Neural cell (in vitro differentiated cells): ENCODE measurements around the gene EML6. TPM values are rescaled to one million over a fixed set of nuclear protein-coding genes. Genes with fewer than 3 reads are reported as not detected.

Source experiments
- H2AFZ ChIP-seq: fragments of 200-600, 300-800 bp; sonication (generic), shearing (Covaris generic); 2 replicates; pipeline ENCODE4 v1.6.0; 2014; ENCODE audit warnings: low read depth, mild to moderate bottlenecking, antibody characterized with exemption, low read length, moderate library complexity
- H3F3A ChIP-seq: fragments of 200-600 bp; shearing (Covaris generic); 2 replicates; pipeline ENCODE4 v1.6.1; 2016; ENCODE audit warnings: mild to moderate bottlenecking, moderate library complexity, mixed read lengths, antibody characterized with exemption, low read length; ENCODE audit not compliant: insufficient read depth, poor library complexity, severe bottlenecking
- H3K27ac ChIP-seq: fragments of 200-600, 300-800 bp; sonication (generic), shearing (Covaris generic); 2 replicates; pipeline ENCODE4 v1.5.1; 2014; ENCODE audit warnings: mild to moderate bottlenecking, low read length, moderate library complexity
- H3K27me3 ChIP-seq: fragments of 300-800, 200-600 bp; sonication (generic), shearing (Covaris generic); 2 replicates; pipeline ENCODE4 v1.6.0; 2014; ENCODE audit warnings: mild to moderate bottlenecking, low read depth, low read length, moderate library complexity; ENCODE audit not compliant: insufficient read depth
- H3K36me3 ChIP-seq: fragments of 300-800, 200-600 bp; sonication (generic), shearing (Covaris generic); 2 replicates; pipeline ENCODE4 v1.5.1; 2014; ENCODE audit warnings: mild to moderate bottlenecking, antibody characterized with exemption, low read length, moderate library complexity; ENCODE audit not compliant: insufficient read depth
- H3K4me2 ChIP-seq: fragments of 300-800, 200-600 bp; sonication (generic), shearing (Covaris generic); 2 replicates; pipeline ENCODE4 v1.6.0; 2014; ENCODE audit warnings: mild to moderate bottlenecking, low read length
- H3K4me3 ChIP-seq: fragments of 300-800, 200-600 bp; sonication (generic), shearing (Covaris generic); 2 replicates; pipeline ENCODE4 v1.5.1; 2014; ENCODE audit warnings: mild to moderate bottlenecking, low read length, moderate library complexity
- H3K79me2 ChIP-seq: fragments of 200-600 bp; shearing (Covaris generic); replicated peaks from 2 replicates; pipeline ENCODE4 v1.6.0; 2014; ENCODE audit warnings: mild to moderate bottlenecking, low read length, moderate library complexity; ENCODE audit not compliant: insufficient read depth
- H3K9ac ChIP-seq: fragments of 300-800, 200-600 bp; sonication (generic), shearing (Covaris generic); 2 replicates; pipeline ENCODE4 v1.6.1; 2016; ENCODE audit warnings: mild to moderate bottlenecking, low read length, mixed read lengths
- H3K9me2 ChIP-seq: fragments of 200-600 bp; shearing (Covaris generic); 2 replicates; pipeline ENCODE4 v1.6.1; 2016; ENCODE audit warnings: mild to moderate bottlenecking, low read length, mixed read lengths; ENCODE audit not compliant: insufficient read depth
- H3K9me3 ChIP-seq: fragments of 200-600, 300-800 bp; sonication (generic), shearing (Covaris generic); 2 replicates; pipeline ENCODE4 v1.6.1; 2016; ENCODE audit warnings: mild to moderate bottlenecking, mixed run types, low read length, moderate library complexity, mixed read lengths
- H4K20me1 ChIP-seq: fragments of 200-600 bp; shearing (Covaris generic); 2 replicates; pipeline ENCODE4 v1.6.1; 2016; ENCODE audit warnings: mild to moderate bottlenecking, mixed run types; ENCODE audit not compliant: insufficient read depth
- CTCF ChIP-seq: fragments of 450-650 bp; IDR thresholded peaks from 2 replicates; pipeline ENCODE4 v1.5.1; 2014; ENCODE audit warnings: antibody characterized with exemption, mild to moderate bottlenecking, moderate library complexity; ENCODE audit not compliant: poor library complexity, severe bottlenecking
- EP300 ChIP-seq: fragments of 450-650 bp; conservative IDR thresholded peaks from 2 replicates; pipeline ENCODE4 v1.6.1; 2014; ENCODE audit warnings: antibody characterized with exemption, mild to moderate bottlenecking, moderate library complexity; ENCODE audit not compliant: poor library complexity, severe bottlenecking
- EZH2 ChIP-seq: fragments of 200-600, 300-800 bp; shearing (Covaris generic), sonication (generic); IDR thresholded peaks from 2 replicates; pipeline ENCODE4 v1.6.1; 2014; ENCODE audit warnings: antibody characterized with exemption, low read length, borderline replicate concordance, mild to moderate bottlenecking; ENCODE audit not compliant: insufficient read depth, poor library complexity, severe bottlenecking
- MXI1 ChIP-seq: fragments of 450-650 bp; conservative IDR thresholded peaks from 2 replicates; pipeline ENCODE4 v1.6.1; 2014; ENCODE audit warnings: antibody characterized with exemption, mild to moderate bottlenecking; ENCODE audit not compliant: poor library complexity, severe bottlenecking
- POLR2AphosphoS5 ChIP-seq: IDR thresholded peaks from 2 replicates; pipeline ENCODE4 v1.6.1; 2012
- RAD21 ChIP-seq: fragments of 450-650 bp; conservative IDR thresholded peaks from 2 replicates; pipeline ENCODE4 v1.6.1; 2014; ENCODE audit warnings: antibody characterized with exemption, mild to moderate bottlenecking, moderate library complexity
- REST ChIP-seq: IDR thresholded peaks from 2 replicates; pipeline ENCODE4 v1.6.1; 2012; ENCODE audit warnings: borderline replicate concordance
- SMC3 ChIP-seq: fragments of 450-650 bp; conservative IDR thresholded peaks from 2 replicates; pipeline ENCODE4 v1.6.1; 2014; ENCODE audit warnings: antibody characterized with exemption, mild to moderate bottlenecking, moderate library complexity; ENCODE audit not compliant: poor library complexity
- TAF1 ChIP-seq: IDR thresholded peaks from 2 replicates; pipeline ENCODE4 v1.6.1; 2012; ENCODE audit warnings: low read depth
- polyA plus RNA-seq: library from polyadenylated mRNA; depleted of rRNA; stranded (reverse); fragments of >200 nt; gene quantifications from 2 replicates; pipeline ENCODE4 v1.2.3, GENCODE V29; 2014

Gene EML6
- polyA plus RNA-seq, 1 donor from 2014 or later, result 13.4 TPM

GRCh38 chr2:55010915-55011314 is 287.5 kb downstream of the EML6 start:
- Histone ChIP-seq H3K9me3 (no peaks in the 10 kb centered on the region), H3K27me3 (no peaks in the 10 kb centered on the region), H3F3A (no peaks in the 10 kb centered on the region), H3K36me3 (peaks cover 6% of the 10 kb centered on the region), H3K9ac (no peak overlapping the region), H3K79me2 (peaks cover 97% of the 10 kb centered on the region), H3K27ac (no peak overlapping the region), H4K20me1 (peaks cover 22% of the 10 kb centered on the region), H3K9me2 (no peaks in the 10 kb centered on the region), H3K4me2 (no peak overlapping the region), H3K4me3 (no peak overlapping the region), H2AFZ (no peak overlapping the region)
- TF ChIP-seq CTCF, result no peak
- no peak for TF ChIP-seq POLR2AphosphoS5
- no peak for TF ChIP-seq EP300
- no peak for TF ChIP-seq REST
- no peak for TF ChIP-seq TAF1
- TF ChIP-seq EZH2, result no peak
- no peak for TF ChIP-seq SMC3

GRCh38 chr2:55011831-55012671 is 288.6 kb downstream of the EML6 start:
- Histone ChIP-seq H3K9me3 (no peaks in the 10 kb centered on the region), H3K4me2 (no peak overlapping the region), H3K27ac (no peak overlapping the region)

More at GRCh38 chr2:55011831-55012671, 288.6 kb downstream of the EML6 start:
- Histone ChIP-seq H4K20me1 (peaks cover 17% of the 10 kb centered on the region), H3K79me2 (peaks cover 97% of the 10 kb centered on the region), H3F3A (no peaks in the 10 kb centered on the region), H3K27me3 (no peaks in the 10 kb centered on the region), H3K9me2 (no peaks in the 10 kb centered on the region), H3K9ac (no peak overlapping the region), H2AFZ (no peak overlapping the region), H3K36me3 (peaks cover 6% of the 10 kb centered on the region), H3K4me3 (no peak overlapping the region)
- TF ChIP-seq REST (no peak), MXI1 (no peak), RAD21 (no peak), SMC3 (no peak), CTCF (no peak), TAF1 (no peak), POLR2AphosphoS5 (no peak), EP300 (no peak)
